HG03575 (cell line): ENCODE results near the gene CDC45.

Source experiments
- ATAC-seq: cut with Tn5 transposase; IDR thresholded peaks from one replicate; pipeline ENCODE4 v1.9.1; 2021; ENCODE audit not compliant: unreplicated experiment, insufficient number of reproducible peaks, low FRiP score; ENCODE audit errors: extremely low read depth

The CDC45 gene

DNA sequence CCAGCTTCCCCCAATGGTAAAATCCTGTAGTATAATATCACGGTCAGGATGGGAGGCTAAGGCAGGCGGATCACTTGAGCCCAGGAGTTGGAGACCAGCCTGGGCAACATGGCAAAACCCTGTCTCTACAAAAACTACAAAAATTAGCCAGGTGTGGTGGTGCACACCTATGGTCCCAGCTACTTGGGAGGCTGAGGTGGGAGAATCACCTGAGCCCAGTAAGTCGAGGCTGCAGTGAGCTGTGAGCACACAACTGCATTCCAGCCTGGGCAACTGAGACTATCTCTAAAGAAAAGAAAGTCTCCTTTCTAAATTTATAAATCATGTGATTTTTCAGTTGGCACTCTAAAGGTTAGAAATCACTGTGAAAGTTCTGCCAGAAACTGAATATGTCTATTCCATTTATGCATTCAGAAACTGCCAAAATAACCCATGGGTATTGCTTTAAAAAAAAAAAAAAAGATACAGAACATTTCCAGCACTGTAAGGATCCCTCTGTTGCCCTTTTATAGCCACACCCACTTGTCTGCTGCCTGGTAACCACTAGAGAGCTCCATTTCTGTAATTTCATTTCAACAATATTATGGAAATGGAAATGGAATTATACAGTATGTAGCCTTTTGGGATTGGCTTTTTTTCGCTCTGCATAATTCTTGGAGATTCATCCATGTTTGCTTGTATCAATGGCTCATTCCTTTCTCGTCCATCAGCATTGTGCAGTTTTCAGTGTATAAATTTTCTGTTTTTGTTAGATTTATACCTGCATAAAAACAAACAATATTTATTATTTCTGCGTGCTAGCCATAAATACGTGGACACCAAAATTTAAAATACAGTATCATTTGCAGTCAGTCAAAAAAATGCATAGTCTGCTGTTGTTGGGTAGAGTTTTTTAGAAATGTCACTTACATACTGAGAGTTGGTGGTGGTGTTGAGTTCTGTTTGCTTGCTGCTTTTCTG is 9.4 kb downstream of the CDC45 start:
- ATAC-seq: no peak

DNA sequence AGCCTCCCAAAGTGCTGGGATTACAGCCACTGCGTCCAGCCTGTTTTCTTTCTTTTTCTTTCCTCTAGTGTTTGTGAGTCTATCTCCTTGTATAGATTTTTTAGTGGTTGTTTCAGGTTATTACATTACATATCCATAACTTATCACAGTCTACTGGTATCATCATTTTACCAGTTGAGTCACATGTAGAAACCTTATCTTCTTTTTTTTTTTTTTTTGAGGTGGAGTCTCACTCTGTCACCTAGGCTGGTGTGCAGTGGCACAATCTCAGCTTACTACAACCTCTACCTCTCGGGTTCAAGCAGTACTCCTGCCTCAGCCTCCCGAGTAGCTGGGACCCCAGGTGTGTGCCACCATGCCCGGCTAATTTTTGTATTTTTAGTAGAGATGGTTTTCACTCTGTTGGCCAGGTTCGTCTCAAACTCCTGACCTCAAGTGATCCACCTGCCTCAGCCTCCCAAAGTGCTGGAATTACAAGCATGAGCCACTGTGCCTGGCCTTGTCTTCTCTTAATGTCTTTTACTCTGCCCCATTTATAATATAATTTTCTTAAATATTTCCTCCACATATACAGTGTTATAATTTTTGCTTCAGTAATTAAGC is 11.0 kb downstream of the CDC45 start:
- ATAC-seq: no peak

DNA sequence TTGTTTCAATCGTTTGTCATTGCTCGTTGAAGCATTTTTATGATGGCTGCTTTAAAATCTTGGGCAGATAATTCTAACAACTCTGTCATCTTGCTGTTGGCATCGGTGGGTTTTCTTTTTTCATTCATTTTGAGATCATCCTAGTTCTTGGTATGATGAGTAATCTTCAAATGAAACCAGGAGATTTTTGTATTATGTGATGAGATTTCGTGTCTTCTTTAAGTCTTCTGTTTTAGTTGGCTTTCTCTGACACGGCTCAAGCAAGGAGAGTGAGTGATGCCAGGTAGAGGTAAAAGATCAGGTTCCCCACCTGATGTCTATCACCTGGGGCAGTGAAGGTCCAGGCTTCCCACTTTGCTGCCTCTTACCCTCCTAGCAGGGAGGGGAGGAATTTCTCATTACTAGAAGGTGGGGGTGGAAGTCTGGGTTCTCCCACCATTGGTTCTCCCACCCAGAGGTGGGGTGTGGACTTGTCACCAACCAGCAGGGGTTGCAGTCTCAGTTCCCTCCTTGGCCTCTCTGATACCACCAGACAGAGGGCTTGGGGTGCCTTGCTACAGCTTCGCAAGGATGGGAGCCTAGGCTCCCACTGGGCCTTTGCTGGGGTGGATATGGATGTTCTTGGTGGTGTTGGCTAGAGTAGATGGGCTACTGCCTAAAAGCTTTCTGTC is 12.9 kb downstream of the CDC45 start:
- ATAC-seq: no peak

DNA sequence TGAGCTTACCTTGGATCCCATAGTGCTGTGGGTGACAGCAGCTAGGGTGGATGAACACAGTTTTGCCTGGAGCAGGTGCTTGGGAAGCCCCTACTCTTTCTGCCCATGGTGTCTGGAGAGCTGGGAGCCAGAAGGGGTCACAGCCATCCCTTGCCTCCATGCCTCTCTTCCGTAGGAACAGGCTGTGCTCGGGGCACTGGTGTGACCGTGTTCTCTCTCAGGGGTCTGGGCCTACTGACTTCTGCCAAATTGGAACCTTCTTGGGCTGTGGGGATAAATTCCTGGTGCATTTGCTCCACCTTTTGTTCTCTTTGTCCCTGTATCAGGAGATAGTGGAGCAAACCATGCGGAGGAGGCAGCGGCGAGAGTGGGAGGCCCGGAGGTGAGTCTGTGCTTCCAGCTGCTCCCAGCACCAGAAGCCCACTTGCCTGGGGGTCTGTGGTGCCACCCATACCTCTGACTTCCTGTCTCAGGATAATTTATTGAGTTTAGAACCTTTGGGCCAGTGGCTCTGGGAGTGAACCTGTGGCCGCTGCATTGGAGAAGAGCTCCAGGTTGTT is 14.4 kb downstream of the CDC45 start:
- no peak for ATAC-seq

DNA sequence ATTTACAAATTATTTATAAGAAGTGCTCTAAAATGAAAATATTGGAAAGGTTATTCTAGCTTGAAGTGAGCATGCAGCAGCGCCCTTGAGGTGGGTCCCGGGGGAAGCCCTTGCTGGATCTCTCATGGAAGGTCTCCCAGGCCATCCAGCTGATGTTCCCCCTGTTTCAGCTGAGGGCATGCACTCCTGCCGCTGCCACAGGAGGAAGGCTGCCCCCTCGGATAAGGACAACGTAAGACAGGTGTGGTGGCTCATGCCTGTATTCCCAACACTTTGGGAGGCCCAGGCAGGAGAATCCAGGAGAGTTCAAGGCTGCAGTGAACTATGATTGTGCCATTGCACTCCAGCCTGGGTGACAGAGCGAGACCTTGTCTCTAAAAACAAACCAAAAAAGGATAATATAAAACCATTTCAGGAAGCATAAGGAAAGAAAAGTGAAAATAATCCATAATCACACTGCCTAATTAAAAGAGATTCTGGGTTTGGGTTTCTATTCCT is 15.0 kb downstream of the CDC45 start:
- no peak for ATAC-seq

DNA sequence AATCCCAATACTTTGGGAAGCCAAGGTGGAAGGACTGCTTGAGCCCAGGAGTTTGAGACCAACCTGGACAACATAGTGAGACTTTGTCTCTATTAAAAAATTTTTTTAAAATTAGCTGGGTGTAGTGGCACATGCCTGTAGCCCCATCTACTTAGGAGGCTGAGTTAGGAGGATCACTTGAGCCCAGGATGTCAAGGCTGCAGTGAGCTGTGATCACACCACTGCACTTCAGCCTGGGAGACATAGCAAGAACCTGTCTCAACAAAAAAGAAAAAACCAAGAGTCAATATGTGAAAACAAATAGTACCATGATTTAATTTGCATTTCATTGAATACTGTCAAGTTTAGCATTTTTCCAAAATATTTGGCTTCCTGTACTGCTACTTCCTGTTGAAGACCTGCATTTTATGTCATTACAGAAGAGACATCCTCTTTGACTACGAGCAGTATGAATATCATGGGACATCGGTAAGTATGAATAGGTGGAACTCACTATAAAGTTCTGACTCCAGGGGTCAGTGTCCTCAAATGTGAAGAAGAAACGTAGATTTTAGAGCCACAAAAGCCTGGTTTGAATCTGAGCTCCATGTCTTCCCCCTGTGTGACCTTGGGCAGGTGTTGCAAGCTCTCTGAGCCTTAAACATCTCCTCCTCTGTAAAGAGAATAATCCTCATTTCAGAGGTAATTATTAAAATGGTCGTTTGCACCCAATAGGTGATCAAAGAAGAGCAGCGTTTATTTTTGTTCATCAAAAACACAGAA is 16.0 kb downstream of the CDC45 start:
- ATAC-seq: no peak

DNA sequence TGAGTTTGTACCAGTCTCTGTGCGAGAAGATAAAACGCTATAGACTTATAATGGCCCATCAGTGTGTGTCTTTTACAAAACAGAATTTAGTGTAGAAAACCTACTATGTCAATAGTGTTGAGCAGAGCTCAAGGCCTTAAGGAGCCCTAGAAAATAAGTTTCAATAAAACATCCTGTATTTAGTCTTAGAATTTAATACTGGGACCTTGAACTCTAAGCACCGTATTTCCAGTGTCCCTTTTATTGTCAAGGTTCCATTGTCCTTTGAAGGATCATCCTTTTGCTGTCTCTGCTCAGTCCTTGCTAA is 16.6 kb downstream of the CDC45 start:
- ATAC-seq: no peak

DNA sequence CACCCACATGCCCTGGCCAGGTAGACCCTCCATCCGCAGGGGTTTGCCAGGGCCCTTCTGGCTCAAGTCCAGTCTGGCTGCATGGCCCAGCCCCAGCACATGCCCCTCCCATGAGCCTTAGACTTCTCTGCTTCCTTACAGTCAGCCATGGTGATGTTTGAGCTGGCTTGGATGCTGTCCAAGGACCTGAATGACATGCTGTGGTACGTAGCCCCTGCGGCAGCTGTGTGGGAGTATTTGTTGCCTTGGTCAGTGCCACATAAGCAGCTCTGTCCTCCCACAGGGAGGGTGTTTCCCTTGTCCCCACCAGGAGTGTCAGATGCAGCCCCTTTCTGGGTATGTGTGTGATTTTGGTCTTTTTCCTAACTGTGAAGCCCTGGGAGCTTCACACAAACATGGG is 17.5 kb downstream of the CDC45 start:
- ATAC-seq: no peak

DNA sequence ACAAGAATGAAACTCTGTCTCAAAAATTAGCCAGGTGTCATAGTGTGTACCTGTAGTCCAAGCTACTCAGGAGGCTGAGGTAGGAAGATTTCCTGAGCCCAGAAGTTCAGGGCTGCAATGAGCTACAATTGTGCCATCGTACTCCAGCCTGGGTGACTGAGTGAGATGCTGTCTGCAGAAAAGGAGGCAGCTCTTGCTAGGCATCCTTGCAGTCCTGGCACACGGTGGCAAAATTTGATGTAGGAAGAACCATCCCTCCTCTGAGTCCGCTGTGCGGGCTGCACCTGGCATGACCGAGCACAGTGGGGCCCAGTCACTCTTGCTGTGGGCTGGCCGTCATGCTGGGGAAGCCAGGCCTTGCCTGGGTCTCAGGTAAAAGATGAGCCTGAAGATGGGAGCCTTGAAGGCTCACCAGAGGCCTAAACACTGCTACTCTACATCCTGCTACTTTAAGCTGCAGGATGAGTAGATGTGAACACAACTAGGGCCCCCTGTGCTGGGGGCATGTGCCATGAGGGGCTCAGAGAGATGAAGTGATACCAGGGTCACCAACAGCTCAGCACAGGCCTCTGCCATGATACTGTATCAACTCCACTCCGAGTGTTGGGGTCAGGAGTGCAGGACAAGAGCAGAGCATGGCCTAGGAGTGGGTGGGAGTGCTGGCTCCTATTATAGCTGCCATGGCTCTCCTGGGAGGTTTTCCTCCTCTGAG is 18.6 kb downstream of the CDC45 start:
- no peak for ATAC-seq

DNA sequence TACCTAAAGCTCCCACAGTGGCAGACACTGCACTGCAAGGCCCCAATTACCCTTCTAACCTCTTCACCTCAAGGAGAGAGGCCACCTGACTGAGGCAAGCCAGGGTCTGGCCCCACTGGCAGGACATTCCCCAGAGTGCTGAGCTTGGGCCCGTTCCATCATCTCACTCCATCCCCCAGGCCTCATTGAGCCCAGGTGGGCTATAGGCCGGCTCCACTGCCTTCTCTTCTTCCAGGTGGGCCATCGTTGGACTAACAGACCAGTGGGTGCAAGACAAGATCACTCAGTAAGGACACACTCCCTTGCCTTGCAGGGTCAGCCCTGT is 19.1 kb downstream of the CDC45 start:
- ATAC-seq: no peak

DNA sequence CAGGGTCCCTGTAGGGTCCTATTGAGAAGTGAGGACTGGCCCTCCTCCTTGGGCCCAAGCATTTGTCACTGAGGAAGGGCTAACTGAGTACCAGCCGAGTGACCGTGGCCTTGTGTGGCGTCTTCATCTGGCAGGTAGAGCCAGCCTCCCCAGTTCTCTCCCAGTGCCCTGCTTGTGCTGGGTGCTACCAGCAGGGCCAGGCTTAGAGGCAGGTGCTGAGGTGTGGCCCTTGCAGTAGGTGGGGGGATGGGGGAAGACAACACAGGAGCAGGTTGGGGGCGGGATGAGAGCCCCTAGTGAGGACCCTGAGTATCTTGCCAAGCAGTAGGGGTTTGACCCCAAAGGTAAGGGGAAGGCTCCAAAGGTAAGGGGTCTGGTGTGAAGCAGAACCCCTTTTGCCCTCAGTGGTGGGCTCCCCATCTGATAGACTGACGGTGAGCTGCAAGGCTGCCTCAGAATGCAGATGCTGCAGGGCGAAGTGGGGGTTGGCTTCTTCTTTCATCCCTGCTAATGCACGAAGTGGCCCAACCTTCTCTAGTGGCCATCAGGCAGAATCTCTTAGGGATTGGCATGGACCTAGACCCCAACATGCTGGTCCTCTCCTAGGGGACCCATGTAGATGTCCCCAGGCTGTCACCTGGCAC is 19.6 kb downstream of the CDC45 start:
- ATAC-seq: no peak

DNA sequence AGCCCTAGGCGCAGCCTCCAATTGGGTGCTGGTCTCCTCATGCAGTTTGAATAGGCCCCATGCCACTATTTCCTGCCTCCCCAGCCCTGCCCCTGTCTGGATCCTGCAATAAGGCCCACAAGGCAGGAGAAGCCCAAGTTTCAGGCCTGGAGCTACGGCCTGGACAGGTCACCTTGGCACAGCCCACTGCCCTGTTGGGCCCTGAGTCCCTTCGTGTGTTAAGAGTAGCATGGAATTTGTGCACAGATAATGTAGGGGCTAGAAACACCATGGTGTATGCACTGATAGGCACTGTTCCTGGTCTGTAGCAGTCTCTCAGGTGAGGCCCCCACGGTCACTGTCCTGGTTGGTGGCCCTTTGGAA is 20.1 kb downstream of the CDC45 start:
- ATAC-seq: no peak

DNA sequence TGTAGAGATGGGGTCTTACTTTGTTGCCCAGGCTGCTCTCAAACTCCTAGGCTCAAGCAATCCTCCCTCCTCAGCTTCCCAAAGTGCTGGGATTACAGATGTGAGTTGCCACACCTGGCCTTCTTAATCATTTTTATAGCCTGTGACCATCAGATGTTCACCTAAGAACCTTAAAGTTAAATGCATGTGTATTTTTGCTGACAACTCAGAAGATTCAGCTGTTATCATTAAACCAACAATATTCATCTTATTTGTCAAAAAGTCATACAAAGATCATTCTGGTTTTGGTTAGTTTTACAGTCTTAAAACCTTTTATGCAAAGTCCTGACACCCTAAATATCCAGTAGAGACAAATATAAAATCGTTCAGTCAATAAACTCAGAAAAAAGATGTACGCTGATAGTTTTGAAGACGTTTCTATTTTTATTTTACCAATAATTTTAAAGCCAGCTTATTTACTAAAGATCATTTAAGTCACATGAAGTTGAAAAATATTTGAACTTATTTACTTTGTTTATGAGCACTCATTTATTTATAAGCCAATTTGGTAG is 22.3 kb downstream of the CDC45 start:
- no peak for ATAC-seq

DNA sequence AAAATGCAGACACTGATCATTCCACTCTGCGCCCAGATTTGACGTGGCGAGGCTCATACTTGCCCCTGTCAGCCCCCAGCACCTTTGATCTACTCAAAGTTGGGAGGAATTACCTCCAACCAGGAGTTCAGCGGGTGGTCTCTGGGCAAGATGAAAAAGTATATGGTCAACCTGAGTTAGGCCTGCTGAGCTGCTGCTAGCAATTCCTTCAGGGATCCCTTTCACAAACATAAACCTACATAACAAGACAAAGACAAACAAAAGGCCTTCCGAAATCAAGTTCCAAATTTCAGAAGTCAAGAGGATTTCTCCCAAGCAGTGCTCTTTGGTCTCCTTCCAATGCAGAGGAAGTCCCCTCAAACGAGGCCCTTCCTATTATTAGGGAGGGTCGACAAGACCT is 23.6 kb downstream of the CDC45 start:
- no peak for ATAC-seq

DNA sequence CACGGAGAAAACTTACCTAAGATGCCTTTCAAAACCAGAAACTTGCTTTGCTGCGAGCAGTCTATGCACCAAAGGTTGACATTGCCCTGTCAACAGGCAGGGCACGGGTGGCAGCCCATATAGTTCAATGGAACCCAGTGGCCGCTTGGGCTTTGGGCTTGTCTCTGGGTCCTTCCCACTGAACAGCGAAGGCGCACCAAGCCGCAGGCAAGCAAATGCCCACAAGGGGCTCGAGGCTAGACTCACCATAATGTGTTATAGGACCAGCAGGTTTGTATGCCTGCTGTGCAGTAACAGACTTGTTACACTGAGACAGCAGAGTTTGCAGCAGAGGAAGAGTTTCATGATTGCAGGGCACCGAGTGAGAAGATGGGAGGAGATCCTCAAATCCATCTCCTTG is 24.1 kb downstream of the CDC45 start:
- ATAC-seq: no peak

DNA sequence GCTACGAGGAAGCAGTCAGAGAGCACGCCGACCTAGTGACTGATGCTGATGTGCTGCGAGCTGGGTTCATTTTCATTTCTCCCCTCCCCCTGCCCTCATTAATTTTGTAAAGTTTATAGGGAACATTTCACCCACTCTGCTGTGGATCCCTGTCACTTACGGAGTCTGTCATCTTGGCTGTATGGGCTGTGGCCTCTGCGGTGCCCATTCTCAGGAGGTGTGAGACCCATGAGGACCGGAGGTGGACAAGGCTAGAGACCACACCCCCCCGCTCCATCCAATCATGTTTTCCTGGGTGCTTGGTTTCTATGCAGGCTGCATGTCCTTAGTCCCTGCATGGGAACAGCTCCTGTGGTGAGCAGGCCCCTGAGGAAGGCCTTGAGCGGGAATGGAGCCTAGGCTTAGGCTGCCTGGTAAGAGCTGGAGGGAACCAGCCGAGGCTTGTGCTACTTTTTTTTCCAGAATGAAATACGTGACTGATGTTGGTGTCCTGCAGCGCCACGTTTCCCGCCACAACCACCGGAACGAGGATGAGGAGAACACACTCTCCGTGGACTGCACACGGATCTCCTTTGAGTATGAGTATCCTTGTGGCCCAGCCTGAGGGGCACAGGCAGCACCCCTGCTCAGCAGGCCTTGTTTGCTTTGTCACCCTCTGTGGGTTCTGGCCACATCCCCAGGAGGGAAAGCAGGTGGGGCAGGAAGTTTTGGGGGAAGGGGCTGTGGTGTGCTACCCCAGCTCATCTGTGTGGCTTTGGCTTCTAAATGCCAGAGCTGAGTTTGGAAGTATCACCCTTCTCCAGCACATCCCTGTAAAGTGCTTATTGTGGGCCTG is 25.4 kb downstream of the CDC45 start:
- ATAC-seq: no peak

DNA sequence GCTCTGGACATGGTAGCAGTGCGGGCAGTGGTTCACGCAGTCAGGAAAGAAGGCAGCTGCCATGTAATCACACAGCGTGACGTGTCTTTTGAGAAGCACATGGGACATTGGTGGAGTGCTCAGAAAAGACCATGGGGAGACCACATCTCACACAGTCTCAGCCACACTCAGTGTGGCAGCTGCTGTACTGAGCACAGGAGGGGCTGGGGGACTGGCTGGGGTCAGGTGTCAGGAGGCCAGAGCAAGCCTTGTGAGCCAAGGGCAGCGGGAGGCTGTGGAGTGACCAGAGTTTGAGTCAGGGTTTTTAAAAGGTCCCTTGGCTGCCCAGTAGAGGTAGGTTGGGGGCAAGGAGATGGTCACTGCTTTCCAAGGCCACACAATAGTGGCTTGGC is 26.0 kb downstream of the CDC45 start:
- ATAC-seq: no peak
